ENCODE measurements around the gene TEX22. TPM values are rescaled to one million over a fixed set of nuclear protein-coding genes. Genes with fewer than 3 reads are reported as not detected.

Gene TEX22
- total RNA-seq, 4 donors from 2014 or later = 1.1 to 3.8 TPM; not detected in 2

DNA sequence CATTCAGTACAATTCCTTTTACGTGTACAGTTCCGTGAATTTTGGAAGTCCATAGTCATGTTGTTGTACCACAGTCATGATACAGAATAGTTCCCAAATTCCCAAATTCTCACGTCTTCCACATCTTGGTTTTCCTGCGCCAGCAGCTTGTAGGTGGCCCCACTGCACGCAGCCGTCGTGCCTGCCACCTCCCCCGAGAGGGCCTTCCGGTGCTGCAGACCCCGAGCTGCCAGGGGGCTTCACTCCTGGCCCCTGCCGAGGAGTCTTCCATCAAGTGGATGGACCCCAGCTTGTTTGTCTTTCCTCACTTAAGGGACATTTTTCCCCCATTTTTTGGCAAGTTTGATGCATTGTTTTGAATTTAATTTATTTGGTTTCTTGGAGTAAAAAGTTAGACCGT lies 38.1 kb downstream of the TEX22 start:
- intact Hi-C loops (cut with DNase I; ENCODE audit: low total_unique reads) = no loop called here
- TF ChIP-seq, protein P1, sequence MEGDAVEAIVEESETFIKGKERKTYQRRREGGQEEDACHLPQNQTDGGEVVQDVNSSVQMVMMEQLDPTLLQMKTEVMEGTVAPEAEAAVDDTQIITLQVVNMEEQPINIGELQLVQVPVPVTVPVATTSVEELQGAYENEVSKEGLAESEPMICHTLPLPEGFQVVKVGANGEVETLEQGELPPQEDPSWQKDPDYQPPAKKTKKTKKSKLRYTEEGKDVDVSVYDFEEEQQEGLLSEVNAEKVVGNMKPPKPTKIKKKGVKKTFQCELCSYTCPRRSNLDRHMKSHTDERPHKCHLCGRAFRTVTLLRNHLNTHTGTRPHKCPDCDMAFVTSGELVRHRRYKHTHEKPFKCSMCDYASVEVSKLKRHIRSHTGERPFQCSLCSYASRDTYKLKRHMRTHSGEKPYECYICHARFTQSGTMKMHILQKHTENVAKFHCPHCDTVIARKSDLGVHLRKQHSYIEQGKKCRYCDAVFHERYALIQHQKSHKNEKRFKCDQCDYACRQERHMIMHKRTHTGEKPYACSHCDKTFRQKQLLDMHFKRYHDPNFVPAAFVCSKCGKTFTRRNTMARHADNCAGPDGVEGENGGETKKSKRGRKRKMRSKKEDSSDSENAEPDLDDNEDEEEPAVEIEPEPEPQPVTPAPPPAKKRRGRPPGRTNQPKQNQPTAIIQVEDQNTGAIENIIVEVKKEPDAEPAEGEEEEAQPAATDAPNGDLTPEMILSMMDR (IDR thresholded peaks at IDR 0.05) = no peak
- no peak for TF ChIP-seq POLR2A (IDR thresholded peaks at IDR 0.05)
- H3K4me1 ChIP-seq = no peaks in the 10 kb centered on the region

DNA sequence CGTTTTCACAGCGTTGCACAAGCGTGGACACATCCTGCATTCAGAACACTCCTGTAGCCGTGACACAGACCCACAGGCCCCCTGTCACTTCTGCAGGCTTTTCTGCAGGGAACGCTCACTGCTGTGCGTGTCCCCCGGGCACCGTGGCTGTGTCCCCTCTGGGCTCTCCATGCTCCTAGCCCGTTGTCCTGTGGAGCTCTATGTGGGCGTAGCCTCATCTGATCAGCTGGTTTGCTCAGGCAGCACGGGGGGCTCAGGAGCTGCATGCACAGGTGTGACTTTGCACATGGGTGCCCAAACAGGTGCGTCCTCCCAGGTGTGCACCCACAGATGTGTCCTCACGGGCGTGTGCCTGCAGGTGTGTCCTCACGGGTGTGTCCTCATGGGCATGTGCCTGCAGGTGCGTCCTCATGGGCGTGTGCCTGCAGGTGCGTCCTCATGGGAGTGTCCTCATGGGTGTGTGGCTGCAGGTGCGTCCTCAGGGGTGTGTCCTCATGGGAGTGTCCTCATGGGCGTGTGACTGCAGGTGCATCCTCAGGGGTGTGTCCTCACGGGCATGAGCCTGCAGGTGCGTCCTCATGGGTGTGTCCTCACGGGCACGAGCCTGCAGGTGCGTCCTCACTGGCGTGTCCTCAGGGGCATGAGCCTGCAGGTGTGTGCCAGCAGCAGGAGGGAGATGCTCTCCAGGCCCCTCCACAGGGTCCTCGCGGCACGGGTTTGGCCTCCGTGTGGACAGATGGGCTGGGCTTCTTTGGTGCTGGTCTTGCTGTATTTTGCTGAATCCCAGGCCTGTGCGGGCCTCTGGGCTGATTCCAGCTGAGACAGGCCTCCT lies 38.8 kb downstream of the TEX22 start:
- no peaks in the 10 kb centered on the region for H3K27me3 ChIP-seq
- no peaks in the 10 kb centered on the region for H3K36me3 ChIP-seq
- intact Hi-C loops (cut with DNase I; ENCODE audit: low total_unique reads) = no loop called here
- no peak for TF ChIP-seq POLR2A (IDR thresholded peaks at IDR 0.05)
- TF ChIP-seq, protein P1 (IDR thresholded peaks at IDR 0.05) = no peak
- H3K9me3 ChIP-seq = no peaks in the 10 kb centered on the region
- no peak overlapping the region for H3K27ac ChIP-seq
- no peak for DNase-seq
- no peak overlapping the region for H3K4me3 ChIP-seq
- no peaks in the 10 kb centered on the region for H3K4me1 ChIP-seq

More for the DNA sequence above, 38.1 kb downstream of the TEX22 start:
- no peaks in the 10 kb centered on the region for H3K9me3 ChIP-seq
- no peak overlapping the region for H3K27ac ChIP-seq
- H3K27me3 ChIP-seq = no peaks in the 10 kb centered on the region
- DNase-seq = no peak
- H3K4me3 ChIP-seq = no peak overlapping the region
- no peaks in the 10 kb centered on the region for H3K36me3 ChIP-seq

DNA sequence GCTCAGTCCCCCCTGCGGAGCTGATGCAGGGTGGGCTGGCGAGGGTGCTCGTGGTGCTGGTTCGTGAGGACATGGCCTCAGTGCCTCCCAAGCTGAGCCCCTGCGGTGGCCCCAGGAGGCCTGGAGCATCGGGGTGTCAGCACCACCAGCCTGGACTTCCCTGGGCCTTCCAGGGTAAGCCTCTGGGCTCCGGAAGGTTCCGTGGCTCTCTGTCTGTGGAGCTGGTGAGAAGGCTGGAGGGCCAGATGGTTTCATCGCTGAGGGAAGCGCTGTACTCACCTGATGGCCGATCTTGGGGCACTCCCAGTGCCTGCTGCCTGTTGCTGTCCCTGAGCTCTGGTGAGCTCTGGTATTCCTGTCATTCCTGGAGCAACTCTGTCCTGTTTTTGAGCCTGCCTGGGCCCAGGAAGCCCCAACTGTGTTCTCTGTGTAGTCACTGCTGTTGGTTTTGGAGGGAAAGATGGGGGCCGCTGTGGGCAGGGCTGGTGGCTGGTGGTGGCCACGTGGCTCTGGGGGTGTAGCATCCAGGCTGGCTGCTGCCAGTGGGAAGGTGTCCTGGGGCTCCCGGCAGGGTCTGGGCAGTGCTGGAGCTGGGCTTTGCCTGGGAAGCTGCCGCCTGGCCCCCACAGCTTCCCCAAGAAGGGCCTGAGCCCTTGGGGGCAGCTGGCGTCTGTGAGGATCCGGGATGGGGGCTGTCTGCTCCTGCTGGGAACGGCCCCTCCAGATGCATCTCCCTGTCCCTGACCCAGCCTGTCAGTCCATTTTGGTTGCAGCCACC lies 39.6 kb downstream of the TEX22 start:
- intact Hi-C loops (cut with DNase I; ENCODE audit: low total_unique reads) = no loop called here
- TF ChIP-seq, protein P1 (IDR thresholded peaks at IDR 0.05) = no peak
- TF ChIP-seq POLR2A (IDR thresholded peaks at IDR 0.05) = no peak
- H3K4me3 ChIP-seq = no peak overlapping the region
- no peaks in the 10 kb centered on the region for H3K4me1 ChIP-seq
- H3K27ac ChIP-seq = no peak overlapping the region
- no peaks in the 10 kb centered on the region for H3K36me3 ChIP-seq
- H3K9me3 ChIP-seq = no peaks in the 10 kb centered on the region
- no peak for DNase-seq
- no peaks in the 10 kb centered on the region for H3K27me3 ChIP-seq

DNA sequence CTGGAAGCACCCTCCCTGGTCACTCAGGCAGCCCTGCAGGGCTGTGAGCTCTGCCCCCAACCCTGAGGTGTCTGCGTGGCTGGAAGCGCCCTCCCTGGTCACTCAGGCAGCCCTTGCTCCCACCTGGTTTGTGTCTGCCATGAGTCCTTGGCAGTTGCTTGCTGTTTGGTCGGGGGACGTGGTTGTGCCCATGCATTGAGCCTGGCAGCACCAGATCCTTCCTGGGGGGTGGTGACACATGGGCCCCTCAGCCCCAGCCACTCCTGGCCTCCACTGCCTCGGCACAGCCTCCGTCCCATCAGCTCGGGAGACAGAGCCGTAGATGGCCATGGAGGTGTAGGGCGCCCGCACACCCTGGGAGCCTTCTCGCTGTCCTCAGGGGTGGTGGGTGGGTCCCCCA lies 40.8 kb downstream of the TEX22 start:
- Histone ChIP-seq H3K4me3 (no peak overlapping the region), H3K4me1 (no peaks in the 10 kb centered on the region), H3K9me3 (no peaks in the 10 kb centered on the region), H3K27ac (no peak overlapping the region), H3K36me3 (no peaks in the 10 kb centered on the region), H3K27me3 (no peaks in the 10 kb centered on the region)
- DNase-seq = no peak
- intact Hi-C loops (cut with DNase I; ENCODE audit: low total_unique reads) = no loop called here
- TF ChIP-seq, protein P1 (IDR thresholded peaks at IDR 0.05) = no peak
- no peak for TF ChIP-seq POLR2A (IDR thresholded peaks at IDR 0.05)
